ENCODE measurements around the gene CCDC71L.

- TF ChIP-seq EZH2 (IDR thresholded peaks at IDR 0.05; ENCODE audit: low read length, missing control alignments) (no peak), CTCF (conservative IDR thresholded peaks at IDR 0.05 in 1 of 2, IDR thresholded peaks at IDR 0.05 in 1 of 2; ENCODE audit: low read depth in 1 of 2, low read length in 2 of 2) (no peak)
These were observed 1.6 kb downstream of the CCDC71L start for GRCh38 chr7:106659166-106659962.
